Central memory CD8-positive, alpha-beta T cell (primary cell): Measurements from ENCODE around the gene SDCCAG8.

Experiments used
- ATAC-seq: fragments of 150-1000 bp; cut with Tn5 transposase; replicated peaks from 2 replicates; pipeline ENCODE4 v1.10.0; 2022; ENCODE audit warnings: mild to moderate bottlenecking, moderate FRiP score, moderate number of reproducible peaks; ENCODE audit not compliant: poor library complexity, severe bottlenecking; ENCODE audit errors: extremely low read depth
- DNase-seq, 2 donors: peaks; one replicate each; pipeline ENCODE4 v3.0.0; 2021; ENCODE audit warnings: low spot score in 2 of 2
- H3K27ac Mint-ChIP-seq: one replicate; pipeline ENCODE4 v1.8.0; 2022; ENCODE audit warnings: low read depth, mild to moderate bottlenecking, moderate library complexity, mixed read lengths
- H3K27me3 Mint-ChIP-seq: one replicate; pipeline ENCODE4 v1.8.0; 2022; ENCODE audit warnings: mixed read lengths
- H3K36me3 Mint-ChIP-seq: one replicate; pipeline ENCODE4 v1.8.0; 2022; ENCODE audit warnings: mild to moderate bottlenecking, moderate library complexity, mixed read lengths; ENCODE audit not compliant: insufficient read depth
- H3K4me1 Mint-ChIP-seq: one replicate; pipeline ENCODE4 v1.8.0; 2022; ENCODE audit warnings: mixed read lengths
- H3K4me3 Mint-ChIP-seq: one replicate; pipeline ENCODE4 v1.8.0; 2022; ENCODE audit warnings: mild to moderate bottlenecking, moderate library complexity, mixed read lengths
- H3K9me3 Mint-ChIP-seq: one replicate; pipeline ENCODE4 v1.8.0; 2022; ENCODE audit warnings: mixed read lengths

The SDCCAG8 gene

GRCh38 chr1:243294723-243295121 is 38.9 kb downstream of the SDCCAG8 start:
- DNase-seq (no peak), ATAC-seq (no peak)
- Mint-ChIP-seq H3K36me3 (peaks cover 16% of the 10 kb centered on the region), H3K27ac (no peak overlapping the region), H3K27me3 (no peaks in the 10 kb centered on the region), H3K4me1 (no peaks in the 10 kb centered on the region), H3K4me3 (no peak overlapping the region), H3K9me3 (peaks cover 16% of the 10 kb centered on the region)

- no peaks in the 10 kb centered on the region for H3K27me3 Mint-ChIP-seq
- peaks cover 9% of the 10 kb centered on the region for H3K36me3 Mint-ChIP-seq
- H3K4me1 Mint-ChIP-seq, result no peaks in the 10 kb centered on the region
- no peak for ATAC-seq
- H3K27ac Mint-ChIP-seq, result no peak overlapping the region
- H3K9me3 Mint-ChIP-seq, result peaks cover 9% of the 10 kb centered on the region
- H3K4me3 Mint-ChIP-seq, result no peak overlapping the region
- DNase-seq, result no peak
Observed at GRCh38 chr1:243299069-243299468, 43.2 kb downstream of the SDCCAG8 start.

GRCh38 chr1:243301059-243301458 is 45.2 kb downstream of the SDCCAG8 start:
- no peak for ATAC-seq
- no peaks in the 10 kb centered on the region for H3K4me1 Mint-ChIP-seq
- DNase-seq, result no peak
- H3K27me3 Mint-ChIP-seq, result no peaks in the 10 kb centered on the region
- H3K4me3 Mint-ChIP-seq, result no peak overlapping the region
- no peak overlapping the region for H3K27ac Mint-ChIP-seq
- H3K9me3 Mint-ChIP-seq, result no peaks in the 10 kb centered on the region
- H3K36me3 Mint-ChIP-seq, result peaks cover 9% of the 10 kb centered on the region

- Mint-ChIP-seq H3K27ac (no peak overlapping the region), H3K36me3 (peaks cover 14% of the 10 kb centered on the region), H3K4me3 (no peak overlapping the region), H3K4me1 (no peaks in the 10 kb centered on the region), H3K9me3 (no peaks in the 10 kb centered on the region), H3K27me3 (no peaks in the 10 kb centered on the region)
- DNase-seq (no peak), ATAC-seq (no peak)
Observed at GRCh38 chr1:243311809-243312208, 56.0 kb downstream of the SDCCAG8 start.

DNA sequence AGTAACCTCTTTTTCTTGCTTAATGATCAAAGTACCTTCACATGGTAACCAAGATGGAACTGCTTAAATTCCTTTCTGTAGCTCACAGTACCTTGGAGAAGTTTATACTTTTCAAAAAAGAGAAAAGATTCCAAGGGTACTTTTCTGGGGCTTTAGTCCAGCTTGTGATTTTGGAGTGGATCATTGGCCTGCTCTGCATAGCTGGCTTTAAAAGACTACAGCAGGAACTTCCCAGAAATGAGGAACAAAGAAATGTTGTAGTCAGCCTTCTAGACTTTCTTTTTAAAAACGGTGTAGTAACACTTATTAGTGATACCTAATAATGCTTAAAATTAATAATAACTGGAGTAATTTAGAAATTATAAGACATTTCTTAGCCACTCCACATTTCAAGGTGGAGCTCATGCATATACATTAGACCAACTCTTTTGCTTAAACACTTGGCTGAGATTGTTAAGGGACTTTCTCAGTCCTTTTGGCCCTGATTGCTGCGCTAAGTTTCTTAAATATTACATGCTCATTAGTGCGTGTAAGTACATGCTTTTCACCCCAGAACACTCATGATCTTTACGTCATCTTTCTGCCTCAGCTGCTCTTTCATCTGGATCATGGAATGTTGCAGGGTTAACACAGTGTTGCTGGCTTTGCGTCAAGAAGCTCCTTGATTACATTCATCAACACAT is 57.3 kb downstream of the SDCCAG8 start:
- ATAC-seq (no peak), DNase-seq (no peak)
- H3K4me1 Mint-ChIP-seq, result no peaks in the 10 kb centered on the region
- H3K9me3 Mint-ChIP-seq, result no peaks in the 10 kb centered on the region
- no peak overlapping the region for H3K4me3 Mint-ChIP-seq
- H3K36me3 Mint-ChIP-seq, result peaks cover 16% of the 10 kb centered on the region
- H3K27me3 Mint-ChIP-seq, result no peaks in the 10 kb centered on the region
- H3K27ac Mint-ChIP-seq, result peak overlapping the region; percentile 40

GRCh38 chr1:243313635-243314536 is 58.0 kb downstream of the SDCCAG8 start:
- ATAC-seq, result no peak
- no peak for DNase-seq
- H3K4me1 Mint-ChIP-seq, result no peaks in the 10 kb centered on the region
- H3K36me3 Mint-ChIP-seq, result peaks cover 14% of the 10 kb centered on the region
- no peaks in the 10 kb centered on the region for H3K27me3 Mint-ChIP-seq
- H3K27ac Mint-ChIP-seq, result peak overlapping the region; percentile 40
- H3K9me3 Mint-ChIP-seq, result no peaks in the 10 kb centered on the region
- H3K4me3 Mint-ChIP-seq, result no peak overlapping the region

DNA sequence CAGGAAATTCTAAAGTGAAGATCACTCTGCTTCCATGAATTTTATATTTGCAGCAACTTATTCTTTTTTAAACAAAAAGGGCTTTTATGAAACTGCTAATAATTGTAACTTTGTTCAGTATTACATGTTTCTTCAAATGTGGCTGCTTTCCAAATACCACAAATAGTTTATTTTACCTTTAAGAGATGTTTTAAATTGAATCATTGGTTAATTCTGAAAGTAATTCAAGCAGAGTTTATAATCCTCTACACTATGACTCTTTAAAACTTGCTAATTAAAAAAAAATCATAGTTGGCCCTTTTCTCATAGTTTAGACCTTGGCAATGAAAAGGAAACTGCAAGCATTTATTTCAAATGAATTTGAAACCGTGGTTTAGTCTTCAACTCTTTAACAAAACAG is 59.6 kb downstream of the SDCCAG8 start:
- DNase-seq (no peak), ATAC-seq (no peak)
- H3K4me3 Mint-ChIP-seq, result no peak overlapping the region
- H3K27ac Mint-ChIP-seq, result no peak overlapping the region
- H3K36me3 Mint-ChIP-seq, result peaks cover 13% of the 10 kb centered on the region
- H3K4me1 Mint-ChIP-seq, result no peaks in the 10 kb centered on the region
- H3K9me3 Mint-ChIP-seq, result no peaks in the 10 kb centered on the region
- H3K27me3 Mint-ChIP-seq, result no peaks in the 10 kb centered on the region

GRCh38 chr1:243315893-243316292 is 60.1 kb downstream of the SDCCAG8 start:
- Mint-ChIP-seq H3K27ac (no peak overlapping the region), H3K9me3 (no peaks in the 10 kb centered on the region), H3K36me3 (peaks cover 13% of the 10 kb centered on the region), H3K4me1 (no peaks in the 10 kb centered on the region), H3K27me3 (no peaks in the 10 kb centered on the region), H3K4me3 (no peak overlapping the region)
- ATAC-seq (no peak), DNase-seq (no peak)

- Mint-ChIP-seq H3K27me3 (no peaks in the 10 kb centered on the region), H3K4me3 (no peak overlapping the region), H3K9me3 (no peaks in the 10 kb centered on the region), H3K36me3 (peaks cover 12% of the 10 kb centered on the region), H3K27ac (no peak overlapping the region), H3K4me1 (no peaks in the 10 kb centered on the region)
- DNase-seq (no peak), ATAC-seq (no peak)
Observed at GRCh38 chr1:243316366-243316989, 60.6 kb downstream of the SDCCAG8 start.

DNA sequence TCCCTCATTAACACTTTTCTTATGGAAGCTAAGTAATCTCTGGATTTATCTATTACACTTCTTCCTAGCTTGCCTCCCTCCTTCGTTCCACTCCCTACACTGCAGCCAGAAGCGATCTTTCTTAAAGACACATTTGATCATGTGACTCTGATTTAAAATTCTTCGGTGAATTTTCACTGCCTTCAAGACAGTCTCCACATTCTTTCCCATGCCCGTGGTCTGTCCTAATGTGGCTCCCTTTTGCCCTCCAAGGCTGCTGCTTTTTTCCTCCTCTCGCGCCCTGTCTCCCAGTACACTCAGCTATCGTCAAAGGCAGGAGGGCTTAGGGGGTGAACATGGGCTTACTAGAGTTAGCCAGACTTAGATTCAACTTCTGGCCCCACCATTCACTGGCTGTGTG is 64.4 kb downstream of the SDCCAG8 start:
- DNase-seq (no peak), ATAC-seq (no peak)
- H3K4me1 Mint-ChIP-seq, result no peaks in the 10 kb centered on the region
- no peak overlapping the region for H3K27ac Mint-ChIP-seq
- no peaks in the 10 kb centered on the region for H3K9me3 Mint-ChIP-seq
- no peaks in the 10 kb centered on the region for H3K27me3 Mint-ChIP-seq
- peaks cover 10% of the 10 kb centered on the region for H3K36me3 Mint-ChIP-seq
- H3K4me3 Mint-ChIP-seq, result no peak overlapping the region

- DNase-seq (no peak), ATAC-seq (no peak)
- no peaks in the 10 kb centered on the region for H3K27me3 Mint-ChIP-seq
- H3K9me3 Mint-ChIP-seq, result no peaks in the 10 kb centered on the region
- peaks cover 4% of the 10 kb centered on the region for H3K36me3 Mint-ChIP-seq
- H3K4me3 Mint-ChIP-seq, result no peak overlapping the region
- no peak overlapping the region for H3K27ac Mint-ChIP-seq
- no peaks in the 10 kb centered on the region for H3K4me1 Mint-ChIP-seq
Observed at GRCh38 chr1:243322326-243322725, 66.5 kb downstream of the SDCCAG8 start.

GRCh38 chr1:243323491-243323890 is 67.7 kb downstream of the SDCCAG8 start:
- no peak for DNase-seq
- peaks cover 2% of the 10 kb centered on the region for H3K36me3 Mint-ChIP-seq
- H3K27ac Mint-ChIP-seq, result no peak overlapping the region
- H3K27me3 Mint-ChIP-seq, result no peaks in the 10 kb centered on the region
- H3K4me1 Mint-ChIP-seq, result no peaks in the 10 kb centered on the region
- H3K4me3 Mint-ChIP-seq, result no peak overlapping the region
- no peaks in the 10 kb centered on the region for H3K9me3 Mint-ChIP-seq
- ATAC-seq, result no peak
